NCI-H2227 treated with DMSO at 0.1 percent for 48 hours (cell line): ENCODE data around the gene TMEM170B.

Experiments used
- DNase-seq: peaks from one replicate; lab custom pipeline; 2025; lab: John Stamatoyannopoulos, UW

Gene TMEM170B

GRCh38 chr6:11537229-11538051, at the start of gene TMEM170B:
TMEM170B (plus strand) TSS chr6:11537749; CDS start chr6:11538278, 529 bp downstream.
- DNase-seq = peak; percentile 95

- DNase-seq = no peak
Observed at GRCh38 chr6:11490996-11491395, 46.6 kb upstream of the TMEM170B start.

- no peak for DNase-seq
Observed at GRCh38 chr6:11491596-11492463, 45.7 kb upstream of the TMEM170B start.

DNA sequence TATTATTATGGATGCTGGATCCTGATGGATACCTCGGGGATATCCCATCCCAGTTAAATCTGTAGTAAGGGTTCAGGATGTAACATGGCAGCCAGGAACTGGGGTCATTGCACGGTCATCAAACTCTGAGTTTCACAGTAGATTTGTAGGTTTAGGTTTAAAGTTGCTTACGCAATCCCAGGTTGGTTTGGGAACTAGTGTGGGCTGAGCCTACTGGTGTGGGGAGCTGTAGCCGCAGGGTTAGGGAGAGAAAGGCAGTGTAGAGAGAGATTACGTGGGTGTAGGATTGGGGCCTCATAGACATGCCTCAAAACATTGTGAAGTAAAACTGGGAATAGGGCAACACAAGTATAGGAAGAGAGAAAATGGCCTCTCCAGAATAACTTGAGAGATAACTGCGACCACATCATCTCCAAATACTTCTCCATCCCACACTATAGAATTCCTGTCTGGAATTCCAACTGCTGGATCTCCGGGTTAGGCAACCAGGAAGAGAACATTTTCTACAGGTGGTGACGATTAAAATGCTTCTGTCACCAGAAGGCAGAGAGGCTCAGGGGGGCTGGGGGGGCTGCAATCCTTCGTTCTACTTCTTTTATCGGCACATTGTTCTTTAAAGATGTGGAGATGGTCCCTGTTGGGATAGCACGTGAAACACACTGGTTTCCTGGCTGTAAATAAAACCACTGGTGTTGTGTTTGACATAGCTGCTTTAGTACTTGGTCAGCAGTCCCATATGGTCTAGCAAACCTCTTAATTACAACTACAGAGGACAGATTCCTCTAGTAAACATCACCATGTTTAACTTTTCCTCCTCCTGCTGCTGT, 44.9 kb upstream of the TMEM170B start:
- no peak for DNase-seq

GRCh38 chr6:11493974-11494373, 43.6 kb upstream of the TMEM170B start:
- DNase-seq = no peak

- DNase-seq = no peak
Observed at GRCh38 chr6:11494786-11495564, 42.6 kb upstream of the TMEM170B start.

GRCh38 chr6:11495565-11496145, 41.9 kb upstream of the TMEM170B start:
- DNase-seq = peak; percentile 67

GRCh38 chr6:11496152-11497060, 41.1 kb upstream of the TMEM170B start:
- DNase-seq = peak; percentile 83

DNA sequence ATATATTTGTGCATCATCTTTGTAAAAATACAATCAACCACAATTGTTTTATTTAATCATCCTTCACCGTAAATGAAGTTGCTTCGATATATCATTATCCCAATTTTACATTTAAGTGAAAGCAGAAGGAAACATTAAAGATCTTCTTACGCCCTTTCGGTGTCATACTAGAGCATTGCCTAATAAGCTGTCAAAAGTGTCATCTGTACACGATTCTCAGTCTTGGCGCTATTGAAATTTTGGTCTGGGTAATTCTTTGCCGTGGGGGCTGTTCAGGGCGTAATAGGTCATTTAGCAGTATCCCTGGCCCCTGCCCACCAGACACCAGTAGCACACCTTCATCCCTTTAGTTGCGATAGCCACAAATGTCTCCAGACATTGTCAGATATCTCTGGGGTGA, 40.4 kb upstream of the TMEM170B start:
- DNase-seq = no peak

DNA sequence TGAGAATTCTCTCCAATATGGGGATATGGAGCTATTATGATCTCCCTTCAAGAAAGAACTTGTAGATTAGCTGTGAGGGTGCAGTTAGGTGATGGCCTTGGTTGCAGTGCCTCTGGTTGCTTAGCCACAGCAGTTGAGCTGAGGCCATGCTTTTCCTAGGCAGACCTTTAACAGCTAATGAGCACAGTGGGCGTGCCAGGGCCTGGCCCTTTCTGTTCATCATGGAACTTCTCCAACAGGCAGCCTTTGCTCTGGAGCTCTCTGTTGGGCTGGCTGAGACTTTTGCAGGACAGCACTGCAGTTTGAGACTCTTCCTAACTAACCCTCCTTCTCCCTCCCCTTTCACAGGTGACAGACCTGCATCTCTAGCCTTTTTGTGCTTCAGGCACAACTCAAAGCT, 39.7 kb upstream of the TMEM170B start:
- DNase-seq = no peak

DNA sequence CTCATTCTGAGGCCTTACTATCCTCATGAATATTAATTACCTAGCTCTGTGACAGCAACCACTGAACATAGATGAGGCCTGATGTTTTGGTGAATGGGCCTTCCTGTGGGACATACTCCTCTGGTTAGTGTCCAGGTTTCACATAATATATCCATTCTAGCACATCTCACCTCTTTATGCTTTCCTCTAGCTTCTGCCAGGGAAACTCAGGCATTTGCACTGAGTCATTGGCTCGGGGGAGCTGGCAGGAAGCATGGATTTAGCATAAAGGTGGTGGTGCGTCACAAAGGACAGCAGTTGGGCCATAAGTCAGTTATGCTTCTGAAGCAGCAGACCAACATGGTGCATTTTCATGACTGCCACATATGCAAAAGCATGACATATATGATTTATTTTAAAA, 37.5 kb upstream of the TMEM170B start:
- no peak for DNase-seq

DNA sequence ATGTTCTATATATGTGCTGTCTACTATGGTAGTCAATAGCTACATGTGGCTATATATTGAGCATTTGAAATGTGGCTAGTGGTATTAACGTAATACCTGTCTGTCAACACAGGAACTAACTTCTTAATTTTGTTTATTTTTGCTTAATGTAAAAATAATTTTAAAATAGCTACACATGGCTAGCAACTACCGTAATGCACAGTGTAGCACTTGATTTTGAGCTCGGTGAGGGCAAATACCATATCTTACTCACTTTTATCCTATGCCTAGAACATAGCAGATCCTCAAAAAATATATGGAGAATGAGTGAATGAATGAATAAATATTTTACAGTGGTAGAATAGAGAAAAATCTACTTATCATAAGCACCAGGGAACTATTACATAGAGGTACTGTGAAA, 28.1 kb upstream of the TMEM170B start:
- no peak for DNase-seq

- DNase-seq = no peak
Observed at GRCh38 chr6:11514672-11515071, 22.9 kb upstream of the TMEM170B start.

DNA sequence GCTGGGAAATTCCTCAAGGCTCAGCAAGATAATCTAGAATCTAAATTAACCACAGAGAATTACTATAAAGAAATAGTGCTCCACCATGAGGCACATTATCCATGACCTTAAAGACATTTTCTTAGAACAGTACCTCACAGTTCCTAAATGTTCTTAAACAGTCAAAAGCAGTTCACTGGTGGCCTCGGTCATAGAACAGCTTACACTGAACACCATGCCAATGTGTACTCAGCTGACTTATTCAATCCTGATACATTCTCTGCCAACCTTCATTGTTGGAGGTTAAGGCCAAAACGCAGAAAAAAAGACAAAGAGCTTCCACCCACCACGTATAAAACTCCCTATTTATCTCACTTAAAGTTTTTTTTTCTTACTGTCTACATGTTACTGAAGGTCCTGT, 21.8 kb upstream of the TMEM170B start:
- no peak for DNase-seq

DNA sequence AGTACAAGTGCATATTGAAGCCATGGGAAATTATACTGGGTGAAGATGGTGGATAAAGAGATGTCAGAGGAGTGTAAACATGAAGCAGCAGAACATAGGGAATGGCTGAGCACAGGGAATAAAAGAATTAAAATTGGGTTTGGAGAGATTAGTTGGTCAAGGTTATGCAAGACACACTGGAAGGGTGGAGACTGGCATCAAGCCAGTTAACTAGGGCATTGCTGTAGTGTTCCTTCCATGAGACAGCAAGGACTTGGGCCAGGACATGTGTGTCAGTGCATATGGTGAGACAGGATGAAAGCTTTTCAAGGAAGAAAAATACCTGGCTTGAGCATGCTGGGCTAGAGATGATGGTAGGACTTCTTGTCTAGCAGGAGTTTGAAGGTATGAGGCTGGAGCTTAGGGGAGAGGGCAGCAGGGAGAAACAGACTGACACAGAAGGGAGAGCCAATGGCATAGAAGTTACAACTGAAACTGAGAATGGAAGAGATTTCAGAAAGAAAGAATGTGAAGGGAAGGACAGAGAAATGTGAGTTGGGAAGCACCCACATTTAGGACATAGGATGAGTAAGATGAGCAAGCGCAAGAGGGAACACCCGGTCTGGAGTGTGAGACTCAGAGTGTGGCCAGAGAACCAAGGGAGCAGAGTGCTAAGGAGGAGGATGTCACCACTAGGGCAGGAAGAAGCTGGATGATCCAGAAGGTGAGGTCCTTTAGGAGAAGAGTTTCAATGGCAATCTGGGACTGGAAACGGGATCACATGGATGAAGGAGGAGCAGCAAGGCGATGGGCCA, 14.5 kb upstream of the TMEM170B start:
- no peak for DNase-seq

GRCh38 chr6:11525468-11526155, 11.9 kb upstream of the TMEM170B start:
- no peak for DNase-seq

- no peak for DNase-seq
Observed at GRCh38 chr6:11526156-11526505, 11.4 kb upstream of the TMEM170B start.

DNA sequence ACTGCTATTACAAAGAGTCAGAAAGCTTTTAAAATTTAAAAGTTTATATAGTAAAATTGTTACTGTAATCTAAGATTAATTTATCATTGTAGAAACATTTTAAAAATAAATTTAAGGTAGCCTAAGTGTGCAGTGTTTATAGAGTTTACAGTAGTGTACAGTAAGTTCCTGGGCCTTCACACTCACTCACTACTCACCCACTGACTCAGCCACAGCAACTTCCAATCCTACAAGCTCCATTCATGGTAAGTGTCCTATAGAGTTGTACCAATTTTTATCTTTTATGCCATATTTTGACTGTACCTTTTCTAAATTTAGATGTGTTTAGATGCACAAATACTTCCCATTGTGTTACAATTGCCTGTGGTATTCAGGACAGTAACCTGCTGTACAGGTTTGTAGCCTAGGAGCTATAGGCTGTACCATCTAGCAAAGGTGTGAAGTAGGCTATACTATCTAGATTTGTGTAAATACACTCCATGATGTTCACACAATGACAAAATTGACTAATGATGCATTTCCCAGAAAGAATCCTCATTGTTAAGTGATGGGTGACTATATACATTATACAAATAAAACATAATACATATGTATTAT, 10.2 kb upstream of the TMEM170B start:
- no peak for DNase-seq
